Measurements from ENCODE around the gene C1QTNF4. TPM values are rescaled to one million over a fixed set of nuclear protein-coding genes. Genes with fewer than 3 reads are reported as not detected.
A peak's percentile ranks its signal among the peaks of the same experiment; 100 is the strongest.
"Not testable (repeated sequence)": the region's sequence is repeated elsewhere in the genome, so short reads cannot be mapped to it uniquely, and the experiment has no call there.

Gene C1QTNF4
- total RNA-seq (1 to 10 TPM in 3 of 5 donors, under 1 TPM in 1, not detected in 1; 0.87 to 8.4 (median 1.2) TPM), polyA plus RNA-seq (1 to 10 TPM in 2 of 3 donors, under 1 TPM in 1; 0.68 to 3.9 (median 2.7) TPM)
- long read RNA-seq, donor 1, partial matches to known transcripts, result 0 of 2 reads
- long read RNA-seq, donor 1, other reads (novel, unspliced or antisense), result 0 of 2 reads
- long read RNA-seq, donor 2, transcript C1QTNF4-201 (2 exons, 1,664 nt), result major isoform, 5 of 5 reads
- long read RNA-seq, donor 2, partial matches to known transcripts, result 0 of 5 reads
- long read RNA-seq, donor 2, other reads (novel, unspliced or antisense), result 0 of 5 reads
- long read RNA-seq, donor 3, result 0 reads
- long read RNA-seq, donor 4, result 0 reads
- long read RNA-seq, donor 5, partial matches to known transcripts, result 0 of 4 reads
- long read RNA-seq, donor 5, other reads (novel, unspliced or antisense), result 0 of 4 reads
- long read RNA-seq, donor 6, partial matches to known transcripts, result 0 of 2 reads
- long read RNA-seq, donor 6, other reads (novel, unspliced or antisense), result 0 of 2 reads
- long read RNA-seq, donor 7, partial matches to known transcripts, result 138 of 140 reads
- long read RNA-seq, donor 7, other reads (novel, unspliced or antisense), result 0 of 140 reads
- long read RNA-seq, donor 8, partial matches to known transcripts, result 0 of 3 reads
- long read RNA-seq, donor 8, other reads (novel, unspliced or antisense), result 0 of 3 reads
- long read RNA-seq, donor 9, partial matches to known transcripts, result 0 of 2 reads
- long read RNA-seq, donor 9, other reads (novel, unspliced or antisense), result 0 of 2 reads
- long read RNA-seq, donor 10, result 0 reads

DNA sequence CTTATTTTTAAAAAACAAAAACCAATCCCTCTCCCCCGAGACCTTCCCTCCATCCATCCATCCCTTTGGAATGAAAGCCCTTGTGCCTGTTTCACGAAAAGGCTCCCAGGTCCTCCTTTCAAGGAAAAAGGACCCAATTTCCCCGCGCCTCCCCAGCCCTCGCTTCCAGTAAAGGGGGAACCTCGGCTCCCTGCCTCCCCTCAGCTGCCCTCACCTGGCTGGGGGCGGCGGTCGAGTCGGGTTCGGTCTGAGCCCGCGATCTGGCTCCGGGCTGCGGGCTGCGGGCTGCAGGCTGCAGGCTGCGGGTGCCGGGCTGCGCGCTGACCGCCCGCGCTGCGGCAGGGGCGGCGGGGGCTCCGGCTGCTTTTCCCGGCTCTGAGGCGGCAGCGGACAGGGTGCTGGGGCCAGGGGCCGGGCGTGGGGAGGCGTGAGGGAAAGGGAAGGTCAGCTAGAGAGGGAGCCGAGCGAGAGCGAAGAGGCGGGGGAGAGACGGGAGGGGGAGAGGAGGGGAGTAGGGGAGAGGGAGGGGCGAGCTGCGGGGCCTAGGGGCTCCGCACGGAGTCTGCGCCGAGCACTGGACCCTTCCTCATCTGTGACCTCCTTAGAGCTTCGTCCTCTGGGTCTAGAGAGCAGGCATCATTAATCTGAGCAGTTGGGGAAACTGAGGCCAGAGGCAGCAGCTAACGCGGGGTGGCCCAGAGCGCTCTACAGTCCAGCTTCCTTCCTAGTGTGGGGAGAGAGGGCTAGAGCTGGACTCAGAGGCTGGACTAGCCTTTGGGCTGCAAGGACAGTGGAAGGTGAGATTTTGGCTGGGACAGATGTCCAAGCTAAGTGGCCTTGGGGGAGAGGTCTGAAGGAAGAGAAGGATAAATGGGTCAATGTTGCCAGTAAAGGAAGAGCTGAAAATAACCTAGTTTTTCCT, at the start of gene C1QTNF4:
TSS of gene C1QTNF4 (minus strand) at position 478 of the 922 bp plus-strand sequence. CDS start 3,601 bp downstream, outside the sequence.
- Histone ChIP-seq H3K27me3 (peaks cover 3 to 71% (median 37%) of the 10 kb centered on the region in 3 donors), H3K4me3 (peak within 1 kb of the TSS; percentile 28 to 46 (median 30)), H3K4me1 (peaks cover 13 to 25% (median 20%) of the 10 kb centered on the region in 4 donors), H3K36me3 (no peaks in the 10 kb centered on the region), H3K27ac (no peak within 1 kb of the TSS), H3K9me3 (no peaks in the 10 kb centered on the region)
- intact Hi-C loops (cut with DNase I; ENCODE audit: low total_unique reads), result no loop called here
- WGBS, 5 donors, result 3 to 6% (median 4%) methylated on average over 32 to 48 of the region's 48 CpGs
- DNase-seq, result peak in 1 of 2 donors; percentile 58
- TF ChIP-seq CTCF (IDR thresholded peaks at IDR 0.05), result no peak
- no peak for TF ChIP-seq POLR2A (IDR thresholded peaks at IDR 0.05)
- TF ChIP-seq POLR2AphosphoS5 (IDR thresholded peaks at IDR 0.05), result no peak
- TF ChIP-seq EP300 (IDR thresholded peaks at IDR 0.05), result no peak

DNA sequence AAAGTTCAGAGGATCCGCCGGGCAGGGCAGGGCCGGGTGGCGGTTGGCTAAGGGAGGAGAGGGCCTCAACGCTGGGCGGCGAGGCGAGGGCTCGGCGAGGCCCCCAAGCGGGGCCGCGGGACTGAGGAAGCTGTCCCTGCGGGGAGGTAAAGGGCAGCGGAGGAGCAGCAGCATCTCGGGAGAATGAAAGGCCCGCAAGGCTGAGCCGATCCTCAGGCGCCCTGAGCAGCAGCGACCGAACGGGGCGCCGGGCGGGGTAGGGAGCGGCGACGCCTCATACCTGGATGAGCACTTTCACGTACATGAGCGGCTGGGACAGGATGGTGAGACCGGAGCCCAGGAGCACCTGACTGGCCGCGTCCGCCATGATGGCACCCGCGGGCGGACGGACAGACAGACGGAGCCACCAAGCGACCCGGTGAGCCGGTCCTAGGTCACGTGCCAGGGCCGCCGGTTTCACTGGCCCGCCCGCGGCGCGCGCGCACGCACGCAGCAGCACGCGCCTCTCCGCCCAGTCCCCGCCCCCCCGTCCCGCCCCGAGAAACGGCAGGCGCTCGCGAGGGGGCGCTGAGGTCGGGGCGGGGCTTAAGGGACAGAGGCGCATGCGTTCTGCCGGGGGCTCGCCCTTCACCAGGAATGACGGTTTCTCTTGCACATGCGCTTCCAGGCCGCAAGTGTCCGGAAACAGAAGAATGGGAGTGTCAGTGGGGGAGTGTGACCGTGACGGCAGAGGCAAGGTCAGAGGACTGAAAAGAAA, 48.1 kb upstream of the C1QTNF4 start, which contains the start of gene MTCH2:
TSS of gene MTCH2 (minus strand) at position 461 of the 757 bp plus-strand sequence. CDS start at position 367, 94 bp downstream.
- no peaks in the 10 kb centered on the region for H3K27me3 ChIP-seq
- peaks cover 0 to 32% (median 20%) of the 10 kb centered on the region in 4 donors for H3K4me1 ChIP-seq
- H3K27ac ChIP-seq, result peak within 1 kb of the TSS; percentile 88 to 98 (median 94)
- TF ChIP-seq POLR2AphosphoS5 (IDR thresholded peaks at IDR 0.05) (peak; percentile 62 to 88 (median 70)), CTCF (IDR thresholded peaks at IDR 0.05) (peak in 4 of 7 experiments; percentile 24 to 62 (median 34)), POLR2A (IDR thresholded peaks at IDR 0.05) (no peak)
- WGBS, 5 donors, result 1% methylated on average over 48 to 78 of the region's 78 CpGs
- H3K36me3 ChIP-seq, result peaks cover 15 to 23% (median 21%) of the 10 kb centered on the region in 4 donors
- intact Hi-C loops (cut with DNase I; ENCODE audit: low total_unique reads), result no loop called here
- DNase-seq, result peak; percentile 95 to 99
- peak within 1 kb of the TSS; percentile 74 to 93 (median 80) for H3K4me3 ChIP-seq
- no peaks in the 10 kb centered on the region for H3K9me3 ChIP-seq

DNA sequence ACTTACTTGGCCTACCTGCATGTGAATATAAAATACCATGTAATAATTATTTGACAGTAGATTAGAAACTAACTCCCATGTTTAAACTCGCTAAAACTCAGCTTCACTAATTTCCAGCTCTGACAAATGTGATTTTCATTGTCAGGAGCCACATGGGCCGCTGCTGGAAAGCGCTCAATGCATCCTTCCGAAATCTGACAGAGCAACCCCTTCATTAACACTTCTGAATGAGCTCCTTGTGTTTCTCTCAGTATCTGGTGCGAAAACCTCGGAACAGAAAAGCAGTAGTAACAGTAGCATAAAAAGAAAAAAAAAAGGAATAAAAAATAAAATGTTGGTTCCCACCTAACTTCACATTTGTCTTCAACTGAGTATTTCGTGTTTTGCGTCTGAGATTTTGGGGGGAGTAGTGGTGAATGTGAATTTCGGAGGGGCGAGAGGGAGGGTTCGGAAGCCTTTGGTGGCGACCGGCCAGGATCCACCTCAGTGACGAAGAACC, 47.4 kb upstream of the C1QTNF4 start:
- 5 to 7% (median 6%) methylated on average over 13 to 14 of the region's 14 CpGs for WGBS, 5 donors
- Histone ChIP-seq H3K27me3 (no peaks in the 10 kb centered on the region), H3K36me3 (peaks cover 15 to 29% (median 26%) of the 10 kb centered on the region in 4 donors), H3K27ac (peak overlapping the region; percentile 88 to 98 (median 94)), H3K9me3 (no peaks in the 10 kb centered on the region), H3K4me1 (peaks cover 0 to 32% (median 20%) of the 10 kb centered on the region in 4 donors), H3K4me3 (peak overlapping the region; percentile 74 to 93 (median 80))
- DNase-seq, result peak in 1 of 2 donors; percentile 42
- intact Hi-C loops (cut with DNase I; ENCODE audit: low total_unique reads), result no loop called here
- TF ChIP-seq CTCF (IDR thresholded peaks at IDR 0.05) (peak in 1 of 7 experiments; percentile 4), EP300 (IDR thresholded peaks at IDR 0.05) (no peak), POLR2A (IDR thresholded peaks at IDR 0.05) (no peak), POLR2AphosphoS5 (IDR thresholded peaks at IDR 0.05) (no peak)

GRCh38 chr11:47640506-47640905, 46.3 kb upstream of the C1QTNF4 start:
- H3K4me1 ChIP-seq, result peaks cover 0 to 32% (median 20%) of the 10 kb centered on the region in 4 donors
- H3K27me3 ChIP-seq; H3K4me3 ChIP-seq; intact Hi-C loops (cut with DNase I; ENCODE audit: low total_unique reads); H3K9me3 ChIP-seq; H3K27ac ChIP-seq; DNase-seq: not testable (repeated sequence)
- WGBS, 5 donors, result 87 to 96% (median 94%) methylated on average over 6 of the region's 6 CpGs
- peaks cover 19 to 41% (median 37%) of the 10 kb centered on the region in 4 donors for H3K36me3 ChIP-seq

- intact Hi-C loops (cut with DNase I; ENCODE audit: low total_unique reads); DNase-seq; H3K27me3 ChIP-seq; H3K9me3 ChIP-seq; H3K27ac ChIP-seq; H3K4me3 ChIP-seq: not testable (repeated sequence)
- peaks cover 39 to 82% (median 79%) of the 10 kb centered on the region in 4 donors for H3K36me3 ChIP-seq
- WGBS, 5 donors, result 89 to 98% (median 97%) methylated on average over 11 of the region's 11 CpGs
- H3K4me1 ChIP-seq, result peaks cover 0 to 21% (median 10%) of the 10 kb centered on the region in 4 donors
These were observed 42.1 kb upstream of the C1QTNF4 start for GRCh38 chr11:47636331-47636730.
